COLO829 (cell line): ENCODE data around the gene CSE1L.
A peak's percentile ranks its signal among the peaks of the same experiment; 100 is the strongest.
"Not testable (repeated sequence)": the region's sequence is repeated elsewhere in the genome, so short reads cannot be mapped to it uniquely, and the experiment has no call there.

Experiments
- DNase-seq: peaks from one replicate; pipeline ENCODE4 v3.0.0; 2012; ENCODE audit warnings: low spot score

Gene CSE1L

DNA sequence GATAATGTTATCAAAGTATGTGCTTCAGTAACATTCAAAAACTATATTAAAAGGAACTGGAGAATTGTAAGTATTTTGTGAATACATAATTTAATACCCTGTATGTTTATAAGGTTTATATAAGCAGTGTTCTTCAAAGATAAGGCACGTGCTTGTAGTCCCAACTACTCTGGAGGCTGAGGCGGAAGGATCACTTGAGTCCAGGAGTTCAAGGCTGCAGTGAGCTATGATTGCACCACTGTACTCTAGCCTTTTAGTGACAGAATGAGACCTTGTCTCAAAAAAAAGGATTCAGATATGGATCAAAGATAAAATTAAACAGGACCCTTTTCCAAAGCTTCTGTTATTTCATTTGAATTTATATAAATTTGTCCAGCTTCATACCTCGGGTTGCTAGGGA lies 17.2 kb downstream of the CSE1L start:
- DNase-seq = no peak

DNA sequence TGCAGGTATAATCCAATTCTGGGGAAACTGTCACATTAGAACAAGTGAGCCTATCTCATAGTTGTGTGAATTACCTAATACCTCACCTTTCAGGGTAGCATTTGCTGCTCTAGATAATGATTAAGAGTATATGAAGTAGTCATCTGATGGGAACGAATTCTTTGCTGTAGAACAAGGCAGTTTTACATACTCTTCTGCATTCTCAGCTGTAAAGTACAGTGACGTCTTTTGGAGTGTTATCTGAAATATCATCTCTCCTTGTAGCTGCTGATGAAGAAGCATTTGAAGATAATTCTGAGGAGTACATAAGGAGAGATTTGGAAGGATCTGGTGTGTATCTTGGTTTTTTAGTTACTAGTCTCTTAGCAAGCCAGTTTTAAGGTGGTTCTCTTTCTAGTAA lies 28.4 kb downstream of the CSE1L start:
- DNase-seq = no peak

DNA sequence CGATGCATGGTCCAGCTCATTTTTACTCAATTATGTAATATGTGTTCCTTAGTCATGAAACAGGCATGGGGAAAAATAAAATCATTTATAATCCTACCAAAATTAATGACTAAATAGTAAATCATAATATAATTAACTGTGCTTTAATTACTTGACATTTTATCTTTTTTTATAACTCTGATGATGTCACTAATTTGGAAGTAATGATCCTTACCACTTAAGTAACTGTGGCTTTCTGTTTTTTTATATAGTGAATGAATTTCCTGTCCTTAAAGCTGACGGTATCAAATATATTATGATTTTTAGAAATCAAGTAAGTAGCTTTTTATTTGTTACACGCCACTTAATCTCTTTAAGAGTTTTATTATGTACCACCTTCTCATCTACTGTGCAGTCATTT lies 32.2 kb downstream of the CSE1L start:
- no peak for DNase-seq

DNA sequence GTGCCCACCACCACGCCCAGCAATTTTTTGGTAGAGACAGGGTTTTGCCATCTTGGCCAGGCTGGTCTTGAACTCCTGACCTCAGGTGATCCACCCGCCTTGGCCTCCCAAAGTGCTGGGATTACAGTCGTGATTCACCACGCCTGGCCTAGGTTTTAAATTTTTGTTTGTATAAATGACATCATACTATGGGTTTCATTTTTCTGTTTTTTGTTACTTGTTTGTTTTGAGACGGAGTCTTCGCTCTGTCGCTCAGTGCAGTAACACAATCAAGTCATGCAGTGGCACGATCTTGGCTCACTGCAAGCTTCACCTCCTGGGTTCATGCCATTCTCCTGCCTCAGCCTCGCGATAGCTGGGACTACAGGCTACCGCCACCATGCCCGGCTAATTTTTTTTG lies 36.2 kb downstream of the CSE1L start:
- DNase-seq = not testable (repeated sequence)

DNA sequence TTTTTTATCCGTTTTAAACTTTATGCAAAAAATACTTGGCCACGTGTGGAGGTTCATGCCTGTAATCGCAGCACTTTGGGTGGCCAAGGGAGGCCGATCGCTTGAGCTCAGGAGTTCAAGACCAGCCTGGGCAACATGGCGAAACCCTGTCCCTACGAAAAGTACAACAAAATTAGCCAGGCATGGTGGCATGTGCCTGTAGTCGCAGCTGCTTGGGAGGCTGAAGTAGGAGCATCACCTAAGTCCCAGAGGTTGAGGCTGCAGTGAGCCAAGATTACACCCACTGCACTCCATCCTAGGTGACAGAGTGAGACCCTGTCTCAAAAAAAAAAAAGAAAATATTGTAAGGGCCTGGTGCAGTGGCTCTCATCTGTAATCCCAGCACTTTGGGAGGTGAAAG lies 45.0 kb downstream of the CSE1L start:
- DNase-seq = no peak

DNA sequence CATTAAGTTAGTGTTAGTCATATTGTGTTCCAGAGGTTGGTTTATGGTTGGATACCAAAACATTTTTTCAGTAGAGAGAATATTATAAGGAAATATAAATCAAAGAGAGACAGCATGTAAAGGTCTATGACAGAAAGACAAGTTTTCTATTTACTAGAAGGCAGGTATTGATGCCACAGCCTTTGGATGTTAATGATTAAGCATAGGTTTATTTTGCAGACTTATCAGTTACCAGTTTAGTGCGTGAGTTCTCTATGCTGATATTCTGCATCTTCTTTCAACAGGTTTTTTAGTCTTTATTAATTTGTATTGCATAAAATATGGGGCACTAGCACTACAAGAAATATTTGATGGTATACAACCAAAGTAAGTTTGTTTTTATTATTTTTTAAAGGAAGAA lies 45.6 kb downstream of the CSE1L start:
- no peak for DNase-seq

DNA sequence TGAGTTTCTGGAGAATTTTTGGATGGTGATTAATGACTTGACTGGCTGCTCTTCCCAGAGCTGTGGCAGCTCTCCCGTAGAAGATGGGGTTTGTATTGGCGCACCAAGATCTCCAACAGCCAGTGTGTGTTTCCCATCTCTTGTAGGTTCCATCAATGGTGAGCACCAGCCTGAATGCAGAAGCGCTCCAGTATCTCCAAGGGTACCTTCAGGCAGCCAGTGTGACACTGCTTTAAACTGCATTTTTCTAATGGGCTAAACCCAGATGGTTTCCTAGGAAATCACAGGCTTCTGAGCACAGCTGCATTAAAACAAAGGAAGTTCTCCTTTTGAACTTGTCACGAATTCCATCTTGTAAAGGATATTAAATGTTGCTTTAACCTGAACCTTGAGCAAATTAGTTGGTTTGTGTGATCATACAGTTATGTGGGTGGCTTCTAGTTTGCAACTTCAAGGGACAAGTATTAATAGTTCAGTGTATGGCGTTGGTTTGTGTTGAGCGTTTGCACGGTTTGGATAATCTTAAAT lies 50.2 kb downstream of the CSE1L start:
- DNase-seq = no peak

DNA sequence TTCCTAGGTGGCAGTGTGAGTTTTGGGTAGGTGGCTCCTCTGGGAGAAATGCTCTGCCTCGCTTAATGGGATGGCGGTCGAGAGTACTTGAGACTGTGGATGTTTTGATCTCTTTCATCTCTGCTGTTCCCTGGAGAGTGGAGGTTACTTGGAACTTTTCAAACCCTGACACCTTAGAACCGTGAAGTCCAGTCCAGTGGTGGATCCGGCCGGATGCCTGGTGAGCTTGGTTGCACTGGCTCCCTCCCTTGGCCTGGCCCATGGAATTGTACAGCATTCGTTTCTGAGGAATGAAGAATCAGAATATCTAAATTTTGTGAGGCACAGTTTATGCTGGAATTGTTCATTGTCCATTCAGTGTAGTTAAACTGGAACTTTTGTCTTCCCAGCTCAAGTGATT lies 51.0 kb downstream of the CSE1L start:
- DNase-seq = no peak

DNA sequence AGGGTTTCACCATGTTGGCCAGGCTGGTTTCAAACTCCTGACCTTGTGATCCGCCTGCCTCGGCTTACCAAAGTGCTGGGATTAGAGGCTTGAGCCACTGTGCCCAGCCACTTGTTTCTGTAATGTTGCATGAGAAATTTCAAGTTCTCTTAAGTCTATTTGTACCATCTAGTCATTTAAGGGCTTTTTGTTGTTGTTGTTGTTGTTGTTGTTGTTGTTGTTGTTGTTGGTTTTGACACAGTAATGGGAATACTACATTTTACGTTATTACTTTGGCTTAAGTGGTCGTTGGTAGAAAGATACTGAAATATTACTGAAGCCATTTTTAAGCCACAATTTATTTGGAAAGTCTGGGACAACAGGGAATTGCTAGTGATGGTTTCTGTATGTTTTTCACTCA lies 52.0 kb downstream of the CSE1L start:
- no peak for DNase-seq

DNA sequence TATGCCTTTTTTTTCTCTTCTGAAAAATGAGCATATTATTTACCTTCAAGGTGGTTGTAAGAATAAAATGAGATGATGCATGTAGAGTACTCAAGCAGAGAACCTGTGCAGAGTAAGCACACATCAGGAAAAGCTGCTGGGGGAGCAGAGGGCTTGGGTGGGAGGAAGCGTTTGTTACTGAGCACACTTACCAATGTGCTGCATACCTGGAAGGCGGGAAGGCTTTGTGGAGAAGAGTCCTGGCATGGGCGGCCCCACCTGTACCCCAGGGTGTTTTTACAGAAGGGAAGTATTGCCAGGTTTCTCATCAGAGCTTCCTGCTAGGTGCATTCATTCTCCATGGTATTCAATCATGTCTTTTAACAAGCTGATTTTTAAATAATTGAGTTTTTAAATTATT lies 52.9 kb downstream of the CSE1L start:
- DNase-seq = no peak

DNA sequence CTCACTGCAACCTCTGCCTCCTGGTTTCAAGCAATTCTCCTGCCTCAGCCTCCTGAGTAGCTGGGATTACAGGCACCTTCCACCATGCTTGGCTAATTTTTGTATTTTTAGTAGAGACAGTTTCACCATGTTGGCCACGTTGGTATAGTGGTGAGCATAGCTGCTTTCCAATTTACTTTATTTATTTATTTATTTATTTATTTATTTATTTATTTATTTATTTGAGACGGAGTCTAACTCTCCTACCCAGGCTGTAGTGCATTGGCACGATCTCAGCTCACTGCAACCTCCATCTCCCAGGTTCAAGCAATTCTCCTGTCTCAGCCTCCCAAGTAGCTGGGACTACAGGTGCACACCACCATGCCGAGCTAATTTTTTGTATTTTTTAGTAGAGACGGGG lies 54.2 kb downstream of the CSE1L start:
- not testable (repeated sequence) for DNase-seq

DNA sequence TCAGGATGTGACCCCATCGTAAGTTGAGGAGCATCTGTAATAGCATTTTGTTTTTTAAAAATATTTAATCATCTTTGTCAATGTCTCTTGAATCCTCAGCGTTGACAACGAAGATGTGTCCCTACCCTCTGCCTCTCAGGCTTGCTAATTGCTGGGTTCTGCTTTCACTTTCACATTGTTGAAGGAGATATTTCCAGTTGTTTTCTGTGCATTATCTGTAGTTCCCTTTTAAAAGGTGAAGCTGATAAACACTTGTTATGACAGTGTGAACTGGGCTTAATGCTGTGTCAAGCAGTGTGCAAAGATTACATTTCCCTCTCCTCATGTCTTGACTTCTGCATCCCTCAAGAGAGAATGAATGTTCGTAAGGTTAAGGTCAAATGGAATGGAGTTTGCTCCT lies 54.9 kb downstream of the CSE1L start:
- no peak for DNase-seq

DNA sequence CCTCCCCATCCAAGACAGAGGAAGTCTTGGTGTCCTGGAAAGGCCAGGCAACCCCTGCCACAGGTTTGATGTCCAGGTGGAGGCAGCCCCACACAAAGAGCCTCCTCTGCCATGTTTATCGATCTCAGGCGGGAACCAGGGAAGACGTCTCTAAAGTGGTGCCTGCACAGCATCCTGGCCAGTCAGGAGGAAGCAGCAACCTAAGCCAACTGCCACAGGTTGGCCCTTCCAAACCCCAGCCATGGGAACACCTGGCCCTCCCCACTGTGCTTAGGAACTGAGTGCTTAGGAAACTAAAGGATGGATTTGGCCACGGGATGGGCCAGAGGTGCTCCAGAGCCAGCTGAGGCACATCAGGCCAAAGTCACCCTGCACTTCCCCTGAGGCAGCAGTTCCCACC lies 56.9 kb downstream of the CSE1L start:
- no peak for DNase-seq

DNA sequence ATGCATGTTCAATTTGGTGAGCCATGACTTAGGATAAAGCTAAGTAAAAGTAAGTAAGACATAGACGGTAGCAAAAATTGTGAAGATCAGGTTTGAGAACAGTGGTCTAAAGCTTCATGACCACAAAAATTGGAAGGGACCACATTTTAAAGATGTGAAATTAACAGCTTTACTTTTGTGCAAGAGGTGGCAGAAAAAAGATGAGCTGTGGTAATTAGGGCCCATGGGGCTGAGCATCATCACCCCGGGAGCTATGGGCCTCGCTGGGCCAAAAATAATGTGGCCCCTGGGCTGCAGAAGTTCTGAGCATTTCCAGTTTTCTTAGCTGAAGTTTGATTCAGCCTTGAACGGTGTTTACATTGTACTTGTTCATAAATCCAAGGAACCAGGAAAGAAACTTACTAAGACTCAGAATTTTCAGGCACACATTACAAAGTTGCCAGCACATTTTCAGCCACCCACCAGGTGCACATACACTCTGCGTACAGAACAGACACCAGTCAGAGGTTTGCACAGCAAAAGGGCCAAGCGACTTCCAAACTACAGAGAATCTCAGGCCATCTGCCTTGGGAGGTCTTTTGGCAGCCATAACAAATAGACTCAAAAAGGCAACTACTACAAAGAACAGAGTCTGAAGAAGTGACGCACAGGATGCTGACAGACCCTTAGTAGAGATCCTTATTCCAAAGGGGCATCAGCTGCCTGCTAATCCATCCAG lies 57.7 kb downstream of the CSE1L start:
- DNase-seq = no peak

DNA sequence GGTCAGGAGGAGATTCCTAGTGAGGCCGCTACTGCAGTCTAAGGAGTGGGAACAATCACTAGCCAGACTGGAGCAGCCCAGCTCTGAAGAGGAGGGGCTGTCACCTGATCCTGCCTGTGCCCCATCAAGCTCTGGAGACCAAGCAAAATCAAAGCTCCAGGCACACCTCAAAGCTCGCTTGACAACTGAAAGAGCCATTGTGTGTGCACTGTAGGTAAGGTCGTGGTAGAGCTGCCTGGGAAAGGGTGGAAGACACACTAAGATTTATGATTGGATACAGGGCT lies 58.2 kb downstream of the CSE1L start:
- DNase-seq = no peak

DNA sequence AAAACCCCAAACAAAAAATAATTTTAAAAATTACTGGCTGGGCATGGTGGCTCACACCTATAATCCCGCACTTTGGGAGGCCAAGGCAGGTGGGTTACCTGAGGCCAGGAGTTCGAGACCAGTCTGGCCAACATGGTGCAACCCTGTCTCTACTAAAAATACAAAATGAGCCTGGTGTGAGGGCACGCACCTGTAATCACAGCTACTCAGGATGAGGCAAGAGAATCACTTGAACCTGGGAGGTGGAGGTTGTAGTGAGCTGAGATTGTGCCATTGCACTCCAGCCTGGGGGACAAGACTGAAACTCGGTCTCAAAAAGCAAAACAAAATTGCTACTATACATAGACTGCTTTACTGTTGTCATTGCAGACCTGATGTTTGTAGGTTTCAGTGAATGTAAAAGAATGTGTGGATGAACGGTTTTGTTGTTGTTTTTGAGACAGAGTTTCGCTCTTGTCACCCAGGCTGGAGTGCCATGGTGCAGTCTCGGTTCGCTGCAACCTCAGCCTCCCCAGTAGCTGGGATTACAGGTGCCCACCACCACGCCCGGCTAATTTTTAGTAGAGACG lies 59.0 kb downstream of the CSE1L start:
- DNase-seq = not testable (repeated sequence)

DNA sequence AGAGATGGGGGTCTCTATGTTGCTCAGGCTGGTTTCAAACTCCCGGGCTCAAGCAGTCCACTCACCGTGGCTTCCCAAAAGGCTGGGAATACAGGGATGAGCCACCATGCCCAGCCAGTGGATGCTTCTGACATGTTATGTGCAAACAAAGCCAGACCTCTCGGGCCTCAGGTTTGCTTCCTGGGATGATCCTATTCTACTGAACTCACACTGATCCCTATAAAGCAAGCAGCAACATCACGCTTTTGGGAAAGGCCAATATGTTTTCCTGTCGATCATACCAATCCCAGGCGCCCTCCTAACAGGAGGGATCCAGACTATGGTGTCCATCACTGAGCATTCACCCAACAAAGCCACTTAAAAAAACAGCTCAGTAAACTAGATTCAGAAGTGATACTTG lies 60.2 kb downstream of the CSE1L start:
- DNase-seq = no peak

DNA sequence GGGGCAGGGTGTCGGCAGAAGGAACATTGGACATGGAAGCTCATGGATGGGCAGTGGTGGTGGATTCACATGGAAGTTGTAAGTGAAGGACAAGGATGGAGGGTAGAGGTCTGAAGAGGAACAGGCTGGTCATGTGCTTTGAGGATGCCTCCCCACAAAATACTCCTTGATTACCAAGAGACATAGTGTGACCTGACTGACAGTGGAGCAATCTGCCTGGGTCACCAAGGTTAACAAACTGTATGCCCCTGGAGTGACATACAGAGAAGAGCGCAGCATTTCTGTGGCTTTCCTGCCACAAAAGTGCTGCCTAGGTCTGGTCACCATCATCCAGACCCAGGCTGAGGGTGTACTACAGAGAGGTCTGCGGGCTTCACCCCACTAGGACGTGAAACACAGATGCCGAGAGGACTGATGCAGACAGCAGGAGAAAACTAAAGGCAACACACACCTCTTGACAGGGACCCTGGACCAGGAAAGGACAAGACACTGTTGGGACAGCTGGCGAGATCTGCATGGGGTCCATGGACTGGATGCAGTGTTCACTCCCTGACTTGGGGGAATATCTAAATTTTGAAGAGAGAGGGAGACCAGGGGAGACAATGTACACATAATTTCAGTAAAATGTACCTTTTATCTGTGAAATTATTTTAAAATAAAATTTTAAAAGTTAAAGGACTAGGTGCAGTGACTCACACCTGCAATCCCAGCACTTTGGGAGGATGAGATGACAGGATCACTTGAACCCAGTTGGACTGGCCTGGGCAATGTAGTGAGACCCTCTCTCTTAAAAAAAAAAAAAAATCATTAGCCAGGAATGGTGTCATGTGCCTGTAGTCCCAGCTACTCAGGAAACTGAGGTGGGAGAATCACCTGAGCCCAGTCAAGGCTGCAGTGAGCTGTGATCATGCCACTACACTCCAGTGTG lies 64.9 kb downstream of the CSE1L start:
- DNase-seq = peak; percentile 4

DNA sequence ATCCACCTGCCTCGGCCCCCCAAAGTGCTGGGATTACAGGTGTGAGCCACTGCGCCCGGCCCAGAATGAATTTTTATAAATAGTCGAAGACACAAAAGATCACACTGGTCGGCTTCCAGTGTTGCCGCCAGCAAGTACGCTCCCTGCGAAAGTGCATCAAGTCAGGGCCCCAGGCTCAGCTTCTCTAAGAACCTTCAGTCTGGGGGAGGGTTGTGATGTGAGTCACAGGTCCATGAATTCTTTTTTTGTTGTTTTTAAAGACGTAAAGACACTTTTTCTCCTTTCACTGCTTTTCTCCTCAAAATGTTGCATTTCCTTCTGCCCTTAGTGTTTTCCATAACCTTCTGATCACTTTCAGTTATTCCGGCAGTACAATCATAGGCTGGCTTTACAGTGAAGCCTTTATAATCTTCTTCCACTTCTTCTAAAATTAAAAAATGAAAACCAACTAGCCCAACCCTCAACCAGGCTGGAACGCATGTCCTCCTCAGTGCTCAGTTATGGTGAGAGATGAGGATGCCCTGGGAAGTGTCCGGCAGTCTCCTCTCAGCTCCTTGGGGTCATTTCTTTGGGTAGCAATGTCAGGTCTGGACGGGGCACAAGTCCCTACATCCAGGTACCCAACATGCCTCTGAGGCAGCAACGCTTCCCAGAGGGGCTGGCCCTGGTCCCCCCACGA lies 66.6 kb downstream of the CSE1L start:
- peak; percentile 80 for DNase-seq

DNA sequence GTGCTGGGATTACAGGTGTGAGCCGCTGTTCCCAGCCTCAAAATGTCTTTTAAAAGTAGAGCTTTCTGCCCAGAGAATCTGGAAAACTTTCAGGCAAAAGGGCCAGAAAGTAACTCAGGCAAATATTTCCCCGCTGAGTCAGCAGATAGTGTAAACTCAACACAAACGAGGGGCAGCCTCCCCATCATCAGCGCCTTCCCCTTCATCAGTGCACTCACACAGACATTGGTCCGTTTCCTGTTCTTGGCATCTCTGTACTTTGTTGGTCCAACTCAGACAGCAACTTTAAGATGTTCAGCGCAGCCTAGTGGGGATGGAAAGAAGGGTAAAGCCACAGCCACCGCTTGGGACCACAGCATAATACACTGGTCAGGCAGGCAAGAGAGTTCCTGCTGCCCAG lies 69.5 kb downstream of the CSE1L start:
- DNase-seq = no peak

DNA sequence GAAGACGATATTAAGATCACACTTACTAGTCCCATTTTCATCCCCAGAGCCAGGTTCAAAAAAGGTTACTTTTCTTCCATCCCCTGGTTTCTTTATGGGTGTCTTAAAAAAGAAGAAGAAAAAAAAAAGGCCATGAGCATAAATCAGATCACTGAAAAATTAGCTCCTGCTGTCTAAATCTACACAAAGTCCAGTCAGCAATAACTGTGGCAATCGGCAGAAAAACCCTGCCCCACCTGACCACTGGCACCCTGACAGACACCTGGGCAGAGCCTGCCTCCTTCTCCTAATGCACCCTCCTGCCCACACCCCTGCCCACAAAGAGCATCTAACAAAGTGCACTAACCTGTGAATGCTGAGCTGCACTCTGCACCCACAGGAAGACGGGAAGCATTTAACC lies 72.2 kb downstream of the CSE1L start:
- no peak for DNase-seq

DNA sequence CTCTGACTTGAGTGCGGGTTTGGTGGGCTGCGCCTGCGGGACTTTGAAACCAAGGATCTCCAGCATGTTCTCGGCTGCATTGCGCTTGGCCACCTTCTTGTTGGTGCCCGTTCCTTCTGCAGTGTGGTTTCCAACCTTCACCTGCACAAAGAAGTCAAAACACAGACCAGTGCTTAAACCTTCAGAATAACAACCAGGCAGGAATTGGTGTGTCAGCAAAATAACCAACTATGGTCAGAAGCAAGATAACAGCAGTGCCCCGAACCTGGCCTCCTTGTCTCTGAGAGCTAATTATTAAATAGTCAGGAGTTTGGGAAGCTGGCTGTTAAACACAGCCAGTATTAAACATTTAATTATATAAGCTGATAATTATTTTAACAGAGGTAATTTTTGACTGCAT lies 73.9 kb downstream of the CSE1L start:
- DNase-seq = no peak

DNA sequence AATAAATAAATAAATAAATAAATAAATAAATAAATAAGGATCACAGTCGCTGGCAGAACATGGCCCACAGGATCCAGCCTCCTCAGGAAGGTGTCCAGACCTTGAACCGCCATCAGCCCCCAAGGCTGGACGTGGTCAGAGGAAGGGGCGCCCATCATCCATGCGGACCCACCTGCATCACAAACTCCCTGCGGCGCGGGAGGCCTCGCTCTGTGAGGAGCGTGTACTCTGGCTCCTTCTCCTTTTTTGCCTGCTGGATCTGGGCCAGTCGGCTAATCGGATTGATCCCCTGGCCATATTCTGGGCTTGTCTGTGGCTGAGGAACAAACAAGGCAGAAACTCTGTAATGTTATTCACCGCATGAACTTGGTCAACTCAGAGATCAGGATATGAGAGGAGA lies 76.8 kb downstream of the CSE1L start:
- DNase-seq = no peak
